Urinary bladder (tissue), 4 donors: Measurements from ENCODE around the gene ATP8B4. TPM values are rescaled to one million over a fixed set of nuclear protein-coding genes. Genes with fewer than 3 reads are reported as not detected.

Experiments
- DNase-seq: peaks from one replicate; pipeline ENCODE4 v3.0.0-alpha.2; 2015; ENCODE audit errors: extremely low spot score
- H3K27ac ChIP-seq: one replicate; pipeline ENCODE4 v1.5.1; 2013; ENCODE audit warnings: low read depth, mild to moderate bottlenecking, moderate library complexity
- H3K36me3 ChIP-seq: one replicate; pipeline ENCODE4 v1.6.1; 2013; ENCODE audit warnings: mild to moderate bottlenecking, moderate library complexity; ENCODE audit not compliant: insufficient read depth
- H3K4me1 ChIP-seq: one replicate; pipeline ENCODE4 v1.6.1; 2013; ENCODE audit warnings: mild to moderate bottlenecking, moderate library complexity; ENCODE audit not compliant: insufficient read depth
- H3K4me3 ChIP-seq: one replicate; pipeline ENCODE4 v1.5.1; 2013; ENCODE audit warnings: low read depth, low read length
- WGBS: extraction: QIAGEN DNeasy Blood & Tissue Kit; methylation state at CpG from one replicate; pipeline ENCODE4 v1.1.7; 2013; 5-methylcytosine and 5-hydroxymethylcytosine counted together
- polyA plus RNA-seq: library from polyadenylated mRNA; stranded (reverse); fragments of 200-250 nt; gene quantifications from one replicate; pipeline ENCODE4 v1.2.3, GENCODE V29; 2013
- total RNA-seq: library from RNA; depleted of rRNA; stranded (reverse); fragments of >200 nt; gene quantifications from one replicate; pipeline ENCODE4 v1.2.3, GENCODE V29; 2014
- donor health status: healthy with polysubstance abuse.
- donor health status: healthy.

ATP8B4 gene
- total and polyA plus RNA-seq, 2 donors: 6.6 to 24.3 TPM

- peak; percentile 54 for DNase-seq
- Histone ChIP-seq H3K4me3 (no peak overlapping the region), H3K36me3 (no peaks in the 10 kb centered on the region), H3K4me1 (no peaks in the 10 kb centered on the region), H3K27ac (no peak overlapping the region)
- 21% methylated on average over 4 of the region's 4 CpGs for WGBS
Measured at GRCh38 chr15:50024281-50024680, 94.8 kb downstream of the ATP8B4 start.

GRCh38 chr15:50018491-50018890, 100.5 kb downstream of the ATP8B4 start:
- Histone ChIP-seq H3K4me3 (no peak overlapping the region), H3K27ac (no peak overlapping the region), H3K4me1 (no peaks in the 10 kb centered on the region), H3K36me3 (no peaks in the 10 kb centered on the region)
- DNase-seq: no peak
- WGBS: 63% methylated on average over 5 of the region's 5 CpGs

- Histone ChIP-seq H3K36me3 (no peaks in the 10 kb centered on the region), H3K4me3 (no peak overlapping the region), H3K4me1 (no peaks in the 10 kb centered on the region), H3K27ac (no peak overlapping the region)
- DNase-seq: no peak
- WGBS: 86% methylated on average over 1 of the region's 1 CpG
Measured at GRCh38 chr15:50017522-50017921, 101.5 kb downstream of the ATP8B4 start.

GRCh38 chr15:50016951-50017350, 102.1 kb downstream of the ATP8B4 start:
- no peaks in the 10 kb centered on the region for H3K4me1 ChIP-seq
- H3K4me3 ChIP-seq: no peak overlapping the region
- no peak overlapping the region for H3K27ac ChIP-seq
- no peaks in the 10 kb centered on the region for H3K36me3 ChIP-seq
- 67% methylated on average over 2 of the region's 2 CpGs for WGBS
- DNase-seq: no peak

GRCh38 chr15:50012790-50013189, 106.2 kb downstream of the ATP8B4 start:
- Histone ChIP-seq H3K36me3 (no peaks in the 10 kb centered on the region), H3K4me1 (no peaks in the 10 kb centered on the region), H3K27ac (no peak overlapping the region), H3K4me3 (no peak overlapping the region)
- DNase-seq: no peak

GRCh38 chr15:50009634-50010033, 109.4 kb downstream of the ATP8B4 start:
- H3K4me1 ChIP-seq: no peaks in the 10 kb centered on the region
- DNase-seq: no peak
- WGBS: 53% methylated on average over 2 of the region's 2 CpGs
- no peak overlapping the region for H3K27ac ChIP-seq
- no peak overlapping the region for H3K4me3 ChIP-seq
- H3K36me3 ChIP-seq: no peaks in the 10 kb centered on the region

GRCh38 chr15:50003786-50004334, 115.2 kb downstream of the ATP8B4 start:
- DNase-seq: no peak
- Histone ChIP-seq H3K4me1 (no peaks in the 10 kb centered on the region), H3K27ac (no peak overlapping the region), H3K36me3 (no peaks in the 10 kb centered on the region), H3K4me3 (no peak overlapping the region)
- WGBS: 57% methylated on average over 13 of the region's 13 CpGs

GRCh38 chr15:49991587-49991986, 127.4 kb downstream of the ATP8B4 start:
- 35% methylated on average over 2 of the region's 2 CpGs for WGBS
- Histone ChIP-seq H3K36me3 (no peaks in the 10 kb centered on the region), H3K4me1 (no peaks in the 10 kb centered on the region), H3K4me3 (no peak overlapping the region), H3K27ac (no peak overlapping the region)
- no peak for DNase-seq

GRCh38 chr15:49990835-49991545, 128.0 kb downstream of the ATP8B4 start:
- Histone ChIP-seq H3K4me1 (no peaks in the 10 kb centered on the region), H3K36me3 (no peaks in the 10 kb centered on the region), H3K4me3 (no peak overlapping the region), H3K27ac (no peak overlapping the region)
- 48% methylated on average over 6 of the region's 6 CpGs for WGBS
- no peak for DNase-seq

GRCh38 chr15:49989498-49989897, 129.5 kb downstream of the ATP8B4 start:
- Histone ChIP-seq H3K36me3 (no peaks in the 10 kb centered on the region), H3K4me1 (no peaks in the 10 kb centered on the region)
- no peak for DNase-seq

GRCh38 chr15:49988766-49989165, 130.3 kb downstream of the ATP8B4 start:
- no peak overlapping the region for H3K27ac ChIP-seq
- no peak overlapping the region for H3K4me3 ChIP-seq
- no peaks in the 10 kb centered on the region for H3K36me3 ChIP-seq
- DNase-seq: no peak
- 49% methylated on average over 2 of the region's 2 CpGs for WGBS
- H3K4me1 ChIP-seq: no peaks in the 10 kb centered on the region

More at GRCh38 chr15:49989498-49989897, 129.5 kb downstream of the ATP8B4 start:
- 49% methylated on average over 3 of the region's 3 CpGs for WGBS
- no peak overlapping the region for H3K4me3 ChIP-seq
- H3K27ac ChIP-seq: no peak overlapping the region

- WGBS: 51% methylated on average over 3 of the region's 3 CpGs
- Histone ChIP-seq H3K27ac (peak overlapping the region; percentile 28), H3K4me1 (no peaks in the 10 kb centered on the region), H3K4me3 (no peak overlapping the region), H3K36me3 (no peaks in the 10 kb centered on the region)
- no peak for DNase-seq
Measured at GRCh38 chr15:49987896-49988295, 131.1 kb downstream of the ATP8B4 start.

GRCh38 chr15:49987198-49987785, 131.7 kb downstream of the ATP8B4 start:
- H3K27ac ChIP-seq: peak overlapping the region; percentile 32

GRCh38 chr15:49986326-49986725, 132.7 kb downstream of the ATP8B4 start:
- no peaks in the 10 kb centered on the region for H3K4me1 ChIP-seq
- DNase-seq: no peak
- no peak overlapping the region for H3K4me3 ChIP-seq
- H3K36me3 ChIP-seq: no peaks in the 10 kb centered on the region
- WGBS: 67% methylated on average over 3 of the region's 3 CpGs
- no peak overlapping the region for H3K27ac ChIP-seq

More at GRCh38 chr15:49987198-49987785, 131.7 kb downstream of the ATP8B4 start:
- 36% methylated on average over 3 of the region's 3 CpGs for WGBS
- Histone ChIP-seq H3K4me1 (no peaks in the 10 kb centered on the region), H3K36me3 (no peaks in the 10 kb centered on the region), H3K4me3 (no peak overlapping the region)
- no peak for DNase-seq
